Osteocyte (in vitro differentiated cells): ENCODE data around the gene MYLK2. TPM values are rescaled to one million over a fixed set of nuclear protein-coding genes. Genes with fewer than 3 reads are reported as not detected.

Experiments
- DNase-seq: peaks from one replicate; pipeline ENCODE4 v3.0.0; 2021; ENCODE audit warnings: mixed read lengths; ENCODE audit not compliant: unreplicated experiment; ENCODE audit errors: extremely low spot score
- H3K27ac Mint-ChIP-seq: one replicate; pipeline ENCODE4 v1.8.0; 2021; ENCODE audit warnings: mild to moderate bottlenecking, mixed read lengths; ENCODE audit not compliant: unreplicated experiment
- H3K27me3 Mint-ChIP-seq: one replicate; pipeline ENCODE4 v1.8.0; 2021; ENCODE audit warnings: mixed read lengths; ENCODE audit not compliant: unreplicated experiment
- H3K36me3 Mint-ChIP-seq: one replicate; pipeline ENCODE4 v1.8.0; 2021; ENCODE audit warnings: mixed read lengths; ENCODE audit not compliant: unreplicated experiment
- H3K4me1 Mint-ChIP-seq: one replicate; pipeline ENCODE4 v1.8.0; 2021; ENCODE audit warnings: mixed read lengths; ENCODE audit not compliant: unreplicated experiment
- H3K4me3 Mint-ChIP-seq: one replicate; pipeline ENCODE4 v1.8.0; 2021; ENCODE audit warnings: mild to moderate bottlenecking, moderate library complexity, mixed read lengths; ENCODE audit not compliant: unreplicated experiment
- H3K9me3 Mint-ChIP-seq: one replicate; pipeline ENCODE4 v1.8.0; 2021; ENCODE audit warnings: mixed read lengths; ENCODE audit not compliant: unreplicated experiment
- CTCF ChIP-seq: fragments of 200-600 bp; sonication (generic); IDR thresholded peaks from 2 replicates; pipeline ENCODE4 v1.5.0; 2021; ENCODE audit warnings: antibody characterized with exemption, mild to moderate bottlenecking, moderate library complexity
- total RNA-seq: library from RNA; stranded (reverse); gene quantifications from 2 replicates; pipeline ENCODE4 v1.2.1, GENCODE V29; 2021

Gene MYLK2
- total RNA-seq, 1 donor from 2014 or later: 0.27 TPM

- no peaks in the 10 kb centered on the region for H3K9me3 Mint-ChIP-seq
- H3K27ac Mint-ChIP-seq: peak overlapping the region; percentile 29
- DNase-seq: no peak
- H3K27me3 Mint-ChIP-seq: no peaks in the 10 kb centered on the region
- no peak overlapping the region for H3K4me3 Mint-ChIP-seq
- no peaks in the 10 kb centered on the region for H3K36me3 Mint-ChIP-seq
- no peak for TF ChIP-seq CTCF
- H3K4me1 Mint-ChIP-seq: peaks cover 42% of the 10 kb centered on the region
Measured at GRCh38 chr20:31815408-31816188, 3.6 kb upstream of the MYLK2 start.

GRCh38 chr20:31816221-31816620 lies 2.9 kb upstream of the MYLK2 start:
- no peak overlapping the region for H3K27ac Mint-ChIP-seq
- TF ChIP-seq CTCF: no peak

GRCh38 chr20:31817461-31817860 lies 1.7 kb upstream of the MYLK2 start:
- no peaks in the 10 kb centered on the region for H3K36me3 Mint-ChIP-seq
- no peak overlapping the region for H3K4me3 Mint-ChIP-seq
- H3K27me3 Mint-ChIP-seq: no peaks in the 10 kb centered on the region
- no peaks in the 10 kb centered on the region for H3K9me3 Mint-ChIP-seq
- no peak for DNase-seq
- H3K4me1 Mint-ChIP-seq: peaks cover 31% of the 10 kb centered on the region
- H3K27ac Mint-ChIP-seq: no peak overlapping the region
- no peak for TF ChIP-seq CTCF

More at GRCh38 chr20:31816221-31816620, 2.9 kb upstream of the MYLK2 start:
- no peaks in the 10 kb centered on the region for H3K27me3 Mint-ChIP-seq
- no peaks in the 10 kb centered on the region for H3K9me3 Mint-ChIP-seq
- no peak for DNase-seq
- no peak overlapping the region for H3K4me3 Mint-ChIP-seq
- peaks cover 37% of the 10 kb centered on the region for H3K4me1 Mint-ChIP-seq
- H3K36me3 Mint-ChIP-seq: no peaks in the 10 kb centered on the region

GRCh38 chr20:31818376-31818908 lies 714 bp upstream of the MYLK2 start:
- DNase-seq: no peak
- Mint-ChIP-seq H3K36me3 (no peaks in the 10 kb centered on the region), H3K27me3 (no peaks in the 10 kb centered on the region), H3K27ac (no peak overlapping the region), H3K9me3 (no peaks in the 10 kb centered on the region), H3K4me3 (no peak overlapping the region), H3K4me1 (peaks cover 29% of the 10 kb centered on the region)
- TF ChIP-seq CTCF: no peak

GRCh38 chr20:31820228-31820627 lies 1.1 kb downstream of the MYLK2 start:
- no peaks in the 10 kb centered on the region for H3K9me3 Mint-ChIP-seq
- peaks cover 25% of the 10 kb centered on the region for H3K4me1 Mint-ChIP-seq
- H3K4me3 Mint-ChIP-seq: no peak overlapping the region
- TF ChIP-seq CTCF: no peak
- no peaks in the 10 kb centered on the region for H3K36me3 Mint-ChIP-seq
- DNase-seq: no peak
- H3K27ac Mint-ChIP-seq: no peak overlapping the region
- no peaks in the 10 kb centered on the region for H3K27me3 Mint-ChIP-seq
